Measurements from ENCODE around the gene NEURL1.

NEURL1 gene, protein sequence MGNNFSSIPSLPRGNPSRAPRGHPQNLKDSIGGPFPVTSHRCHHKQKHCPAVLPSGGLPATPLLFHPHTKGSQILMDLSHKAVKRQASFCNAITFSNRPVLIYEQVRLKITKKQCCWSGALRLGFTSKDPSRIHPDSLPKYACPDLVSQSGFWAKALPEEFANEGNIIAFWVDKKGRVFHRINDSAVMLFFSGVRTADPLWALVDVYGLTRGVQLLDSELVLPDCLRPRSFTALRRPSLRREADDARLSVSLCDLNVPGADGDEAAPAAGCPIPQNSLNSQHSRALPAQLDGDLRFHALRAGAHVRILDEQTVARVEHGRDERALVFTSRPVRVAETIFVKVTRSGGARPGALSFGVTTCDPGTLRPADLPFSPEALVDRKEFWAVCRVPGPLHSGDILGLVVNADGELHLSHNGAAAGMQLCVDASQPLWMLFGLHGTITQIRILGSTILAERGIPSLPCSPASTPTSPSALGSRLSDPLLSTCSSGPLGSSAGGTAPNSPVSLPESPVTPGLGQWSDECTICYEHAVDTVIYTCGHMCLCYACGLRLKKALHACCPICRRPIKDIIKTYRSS

DNA sequence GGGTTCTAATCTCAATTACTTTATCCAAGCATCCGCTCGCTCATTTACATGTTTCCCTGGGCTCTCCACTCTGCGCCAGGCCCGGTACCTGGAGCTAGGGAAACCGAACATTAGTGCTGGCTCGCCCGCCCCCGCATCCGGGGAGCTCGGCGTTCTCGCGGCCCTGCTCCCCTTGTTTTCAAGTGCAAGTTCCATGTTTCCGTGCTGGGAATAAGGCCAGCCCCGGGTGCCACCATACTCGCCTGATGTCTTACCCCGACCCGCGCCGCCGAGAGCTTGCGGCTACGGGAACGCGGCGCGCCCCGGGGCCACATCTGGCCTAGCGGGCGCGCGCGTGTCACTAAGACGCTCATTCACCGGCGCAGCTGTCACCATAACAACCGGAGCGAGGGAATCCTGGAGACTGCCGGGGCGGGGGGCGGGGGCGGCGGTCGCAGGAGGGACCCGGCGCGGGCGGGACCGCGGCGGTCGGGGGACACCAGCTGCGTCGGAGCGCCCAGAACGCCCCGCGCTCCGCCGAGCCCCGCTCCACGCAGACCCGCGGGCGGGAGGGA lies at the start of gene NEURL1:
NEURL1 (plus strand) TSS at position 344 of the 554 bp plus-strand sequence. CDS start 683 bp downstream, outside the sequence.
- no peak for DNase-seq (ENCODE audit: low read depth in 2 of 2)

DNA sequence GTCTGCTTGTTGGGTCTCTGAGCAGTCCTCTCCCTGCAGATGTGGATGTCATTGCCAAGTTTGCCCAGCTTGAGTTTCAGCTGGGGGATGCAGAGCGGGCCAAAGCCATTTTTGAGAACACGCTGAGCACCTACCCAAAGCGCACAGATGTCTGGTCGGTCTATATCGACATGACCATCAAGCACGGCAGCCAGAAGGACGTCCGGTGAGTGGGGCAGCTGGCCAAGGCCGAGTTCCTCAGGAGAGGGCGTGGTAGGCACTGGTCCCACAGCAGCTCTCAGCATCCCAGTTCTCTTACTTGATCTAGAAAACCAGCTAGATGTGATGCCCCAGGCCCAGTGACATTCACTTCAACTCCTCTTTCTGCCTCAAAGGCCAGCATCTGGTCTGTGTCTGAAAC lies 49.0 kb upstream of the NEURL1 start:
- no peak for DNase-seq (ENCODE audit: low read depth in 2 of 2)

DNA sequence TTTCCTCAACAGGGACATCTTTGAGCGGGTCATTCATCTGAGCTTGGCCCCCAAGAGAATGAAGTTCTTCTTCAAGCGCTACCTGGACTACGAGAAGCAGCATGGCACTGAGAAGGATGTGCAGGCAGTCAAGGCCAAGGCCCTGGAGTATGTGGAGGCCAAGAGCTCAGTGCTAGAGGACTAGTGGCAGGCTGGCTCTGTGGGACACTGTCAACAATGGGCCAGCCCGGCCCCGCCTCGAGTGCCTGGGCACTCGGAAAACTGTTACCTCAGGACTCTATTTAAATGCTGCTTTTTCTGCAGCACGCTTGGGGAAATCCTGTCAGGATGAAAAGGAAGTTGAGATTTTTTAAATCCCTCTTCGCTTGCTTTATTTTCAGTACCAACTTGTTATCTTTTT lies 48.1 kb upstream of the NEURL1 start:
- no peak for DNase-seq (ENCODE audit: low read depth in 2 of 2)

DNA sequence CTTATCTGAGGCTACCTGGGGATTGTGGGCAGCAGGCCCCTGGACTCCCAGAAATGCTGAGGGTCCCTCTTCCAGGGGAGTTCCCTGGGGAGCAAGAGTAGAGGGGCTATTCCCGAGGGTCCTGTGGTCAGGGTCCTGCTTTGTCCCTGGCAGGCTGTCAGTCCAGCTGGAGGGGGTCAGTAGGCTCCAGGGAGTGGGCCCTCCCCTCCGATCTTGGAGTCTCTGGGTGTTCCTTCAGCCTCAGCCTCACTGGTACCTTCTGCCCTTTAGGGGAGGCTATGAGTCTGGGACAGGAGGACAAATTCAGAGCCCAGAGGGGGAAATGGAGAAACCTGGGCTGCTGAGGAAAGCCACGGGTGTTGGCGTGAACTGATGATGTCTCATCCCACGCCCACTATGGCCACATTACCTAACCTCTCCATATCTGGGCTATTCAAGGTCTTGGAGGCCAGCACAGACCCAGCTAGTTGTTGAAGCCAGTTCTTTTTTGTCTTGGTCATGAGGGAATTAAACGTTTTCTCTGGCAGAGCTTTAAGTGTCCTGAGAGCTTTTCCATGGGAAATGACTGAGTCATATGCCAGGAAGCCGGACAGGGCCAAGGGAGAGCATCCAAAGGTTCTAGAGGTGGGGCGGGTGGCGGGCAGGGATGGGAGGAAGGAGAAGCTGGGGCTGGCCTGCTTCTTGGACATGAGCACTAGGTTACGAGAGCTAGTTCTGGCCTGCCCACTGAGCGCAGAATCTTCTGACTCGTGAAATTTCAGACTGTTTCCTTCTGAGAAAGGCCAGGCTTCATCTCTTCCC lies 47.5 kb upstream of the NEURL1 start:
- DNase-seq (ENCODE audit: low read depth in 2 of 2) = no peak

DNA sequence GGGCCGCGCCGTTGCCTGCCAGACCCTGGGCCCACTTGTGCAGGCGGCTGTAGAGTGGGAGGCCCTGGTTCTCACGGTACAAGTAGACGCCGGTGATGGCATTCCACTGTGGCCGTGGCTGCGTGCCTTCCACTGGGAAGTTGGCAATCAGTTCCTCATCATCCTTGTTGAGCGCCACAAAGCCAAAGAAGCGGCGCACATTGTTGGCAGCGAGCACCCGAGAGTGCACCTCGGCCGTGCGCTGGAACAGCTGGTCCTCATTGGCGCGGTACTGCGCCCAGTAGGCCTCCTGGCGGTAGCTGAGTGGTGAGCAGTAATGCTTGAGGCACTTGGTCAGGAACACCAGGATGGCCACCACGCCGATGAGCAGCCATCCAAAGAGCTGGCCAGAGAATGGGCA lies 46.3 kb upstream of the NEURL1 start:
- DNase-seq (ENCODE audit: low read depth in 2 of 2) = no peak

DNA sequence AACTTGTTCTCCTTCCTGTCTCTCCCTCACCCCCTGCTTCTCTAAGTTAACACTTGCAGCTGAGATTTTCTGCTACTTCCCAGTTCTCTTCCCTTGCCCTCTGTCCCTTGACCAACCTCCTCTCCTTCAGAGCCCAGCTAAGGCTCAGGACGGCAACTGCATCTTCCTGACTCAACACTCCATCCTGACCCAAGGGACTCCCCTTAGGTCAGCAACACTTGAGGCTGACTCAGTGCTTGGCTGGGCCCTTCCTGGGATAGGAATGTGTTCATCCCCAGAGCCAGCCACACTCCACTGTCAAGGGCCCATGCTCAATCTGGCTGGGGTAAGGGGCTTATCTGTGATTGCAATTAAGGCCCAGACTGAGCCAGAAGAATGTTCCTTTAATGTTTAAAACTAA lies 44.8 kb upstream of the NEURL1 start:
- DNase-seq (ENCODE audit: low read depth in 2 of 2) = no peak

DNA sequence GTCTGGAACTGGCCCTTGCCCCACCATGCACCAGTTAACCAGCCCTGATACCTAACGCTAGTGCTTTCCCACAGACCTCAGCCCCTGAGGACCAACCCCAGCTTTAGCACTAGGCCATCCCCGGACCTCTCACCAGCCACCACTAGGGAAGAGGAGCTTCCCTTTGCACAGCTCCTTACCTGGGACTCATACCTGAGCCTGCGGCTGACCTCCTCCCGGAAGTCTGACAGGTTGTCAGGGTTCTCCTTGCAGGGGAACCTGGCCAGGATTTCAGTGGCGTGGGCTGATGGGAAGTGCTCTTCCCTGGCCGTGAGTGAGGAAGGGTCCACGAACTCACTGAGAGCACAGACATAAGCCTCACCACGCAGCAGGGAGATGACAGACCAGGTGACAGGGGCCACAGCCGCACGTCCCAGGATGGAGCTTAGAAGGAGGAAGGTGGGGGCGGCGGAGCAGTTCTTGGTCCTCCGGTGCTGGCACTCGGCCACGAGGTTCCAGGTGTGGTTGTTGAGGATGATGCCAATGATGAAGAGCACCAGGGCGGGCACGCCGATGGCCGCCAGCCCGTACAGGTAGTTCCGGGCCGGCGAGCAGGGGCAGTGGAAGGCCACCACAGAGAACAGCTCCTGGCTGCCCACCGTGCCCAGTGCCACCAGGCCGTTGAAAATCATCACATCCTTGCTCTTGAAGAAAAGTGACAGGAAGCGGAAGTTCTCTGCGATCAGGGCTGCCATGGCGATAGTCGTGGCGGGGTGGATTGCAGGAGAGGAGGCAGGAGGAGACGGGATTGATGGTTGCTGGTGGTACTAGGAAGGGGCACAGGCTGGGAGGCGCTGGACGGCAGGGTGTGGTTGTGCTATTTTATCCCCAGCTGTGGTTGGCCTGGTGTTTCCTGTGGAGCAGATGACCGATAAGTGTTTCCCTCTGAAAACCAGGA lies 44.0 kb upstream of the NEURL1 start:
- no peak for DNase-seq (ENCODE audit: low read depth in 2 of 2)

DNA sequence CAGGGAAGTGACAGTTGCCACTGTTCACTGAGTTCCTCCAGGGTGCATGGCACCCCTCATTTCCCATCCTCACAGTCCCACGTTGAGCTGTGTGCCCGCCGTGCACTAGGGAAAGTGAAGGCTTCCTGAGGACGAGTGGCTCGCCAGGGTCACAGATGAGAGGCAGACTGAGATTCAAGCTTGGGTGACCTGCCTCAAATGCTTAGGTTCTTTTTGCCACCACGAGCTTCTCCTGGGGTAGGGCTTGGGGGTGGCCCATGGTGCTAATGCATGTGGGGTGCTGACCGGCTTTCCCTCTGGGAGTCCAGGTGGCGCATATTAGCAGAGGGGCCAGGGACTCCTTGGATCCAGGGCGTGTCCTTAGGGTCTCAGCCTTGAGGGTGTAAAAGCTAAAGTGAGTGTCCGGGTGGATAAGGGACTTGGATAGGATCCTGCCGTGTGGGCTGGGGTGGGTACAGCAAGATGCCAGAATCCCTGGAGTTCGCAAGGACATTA lies 43.3 kb upstream of the NEURL1 start:
- DNase-seq (ENCODE audit: low read depth in 2 of 2) = no peak

DNA sequence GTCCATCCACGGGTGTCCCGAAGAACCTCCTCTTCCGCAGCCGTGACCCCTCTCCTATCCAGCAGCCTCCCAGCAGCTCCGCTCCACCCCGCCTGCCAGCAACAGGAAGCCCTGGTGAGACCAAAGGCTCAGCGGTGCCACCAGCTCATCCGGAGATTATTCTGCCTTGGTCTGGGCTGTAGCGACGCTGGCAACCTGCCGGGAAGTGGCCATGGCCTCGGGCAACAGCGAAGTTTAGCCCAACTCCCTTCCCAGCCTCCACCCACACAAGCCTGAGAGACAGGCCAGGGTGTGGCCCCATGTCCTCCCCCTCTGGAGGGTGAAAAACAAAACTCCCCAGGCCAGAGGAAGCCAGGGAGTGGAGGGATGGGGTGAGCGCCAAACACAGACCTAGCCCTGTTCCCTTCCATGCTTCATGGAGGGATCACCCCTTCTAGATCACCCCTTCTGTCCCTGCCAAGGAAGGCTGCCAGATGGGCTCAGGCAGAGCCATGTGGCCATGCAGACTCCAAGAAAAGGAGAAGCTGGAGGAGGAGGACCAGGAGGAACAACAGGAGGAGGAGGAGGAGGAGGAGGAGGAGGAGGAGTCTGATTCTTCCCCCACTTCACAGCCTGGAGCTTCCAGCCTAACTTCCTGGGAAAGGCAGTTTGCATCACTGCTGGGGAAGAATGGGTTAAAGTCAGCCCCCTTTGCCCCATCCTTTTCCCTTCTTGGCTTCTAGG lies 42.3 kb upstream of the NEURL1 start:
- DNase-seq (ENCODE audit: low read depth in 2 of 2) = peak in 1 of 2 donors; percentile 22

DNA sequence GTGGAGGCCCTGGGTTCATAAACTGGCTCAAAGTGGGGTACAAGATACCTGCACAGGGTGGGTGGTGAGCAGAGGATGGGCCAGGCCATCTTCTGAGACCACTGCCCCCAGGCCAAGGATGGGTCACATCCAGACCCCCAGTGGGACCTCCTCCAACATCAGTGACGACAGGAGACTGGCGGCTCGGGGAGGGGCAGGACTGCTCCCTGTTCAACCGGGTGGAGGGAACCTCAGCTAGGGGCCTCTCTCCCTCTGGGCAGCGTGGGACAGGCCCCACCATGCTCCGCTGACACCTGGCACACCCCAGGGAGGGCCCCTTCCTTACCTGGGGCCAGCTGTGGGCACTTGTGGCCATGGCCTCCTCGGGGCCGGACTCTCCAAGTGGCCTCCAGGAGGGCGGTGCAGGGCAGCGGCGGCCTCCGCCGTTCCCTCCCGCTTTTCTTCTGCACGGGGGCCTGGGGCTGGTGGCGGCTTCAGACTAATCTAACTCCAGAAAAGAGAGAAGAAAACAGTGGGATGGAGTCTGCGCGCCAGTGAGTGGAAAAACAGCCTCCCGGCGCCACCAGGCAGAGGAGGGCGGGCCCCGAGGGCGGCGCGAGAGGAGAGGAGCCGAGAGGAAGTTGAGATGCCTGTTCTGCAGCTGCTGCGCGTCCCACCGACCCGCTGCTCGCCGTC lies 41.5 kb upstream of the NEURL1 start, which contains the start of gene CALHM2:
CALHM2 (minus strand) TSS at position 540 of the 675 bp plus-strand sequence. CDS start 2,429 bp downstream, outside the sequence.
- DNase-seq (ENCODE audit: low read depth in 2 of 2) = peak; percentile 50 to 51

DNA sequence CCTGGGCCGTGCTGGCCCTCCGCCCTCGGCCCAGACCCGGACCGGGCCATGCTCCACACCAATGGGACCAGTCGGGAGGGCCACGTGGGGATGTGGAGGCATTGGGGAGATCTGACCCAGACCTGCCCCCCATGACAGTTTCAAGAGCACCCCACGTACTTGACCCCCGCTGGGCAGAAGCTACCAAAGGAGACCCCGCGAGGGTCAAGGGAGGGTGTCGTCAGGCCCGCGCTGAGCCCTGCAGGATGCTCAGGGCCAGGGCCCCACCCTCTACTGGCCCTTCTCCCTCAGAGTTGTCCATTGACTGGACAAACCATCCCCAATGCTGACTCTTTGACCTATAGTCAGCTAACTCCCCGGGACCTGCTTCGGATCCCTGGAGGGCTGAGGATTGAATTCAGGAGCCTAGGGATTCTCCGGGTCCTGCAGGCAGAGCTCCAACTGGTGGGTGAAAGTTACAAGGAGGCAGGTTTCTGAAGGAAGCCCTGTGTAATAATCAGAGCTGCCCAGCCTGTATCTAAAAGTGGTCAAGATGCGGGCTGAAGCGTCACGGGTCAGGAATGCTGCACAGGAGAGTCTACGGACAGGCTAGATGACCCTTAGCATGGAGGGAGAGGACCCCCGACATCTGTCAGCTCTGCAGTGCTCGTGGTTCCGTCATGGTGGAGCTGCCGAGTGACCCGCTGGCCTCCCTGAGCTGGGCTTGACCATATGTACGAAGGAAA lies 40.8 kb upstream of the NEURL1 start:
- no peak for DNase-seq (ENCODE audit: low read depth in 2 of 2)

DNA sequence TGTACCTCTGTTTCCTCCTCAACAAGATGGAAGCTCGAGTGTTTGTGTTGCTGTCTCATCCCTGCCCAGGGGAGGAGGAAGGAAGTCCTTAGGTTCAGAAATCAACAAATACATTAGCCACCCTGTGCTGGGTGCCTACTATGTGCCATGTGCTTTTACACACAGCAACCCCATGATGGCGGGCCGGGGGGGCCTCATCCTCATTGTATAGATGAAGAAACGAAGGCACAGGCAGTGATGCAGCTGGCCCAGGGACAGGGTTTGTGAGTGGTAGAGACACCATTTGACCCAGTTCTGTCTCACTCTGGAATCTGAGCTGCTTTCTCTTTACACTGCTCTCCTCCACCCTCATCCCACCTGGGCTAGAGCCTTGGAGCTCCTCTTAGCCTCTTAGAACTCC lies 39.5 kb upstream of the NEURL1 start:
- DNase-seq (ENCODE audit: low read depth in 2 of 2) = no peak

DNA sequence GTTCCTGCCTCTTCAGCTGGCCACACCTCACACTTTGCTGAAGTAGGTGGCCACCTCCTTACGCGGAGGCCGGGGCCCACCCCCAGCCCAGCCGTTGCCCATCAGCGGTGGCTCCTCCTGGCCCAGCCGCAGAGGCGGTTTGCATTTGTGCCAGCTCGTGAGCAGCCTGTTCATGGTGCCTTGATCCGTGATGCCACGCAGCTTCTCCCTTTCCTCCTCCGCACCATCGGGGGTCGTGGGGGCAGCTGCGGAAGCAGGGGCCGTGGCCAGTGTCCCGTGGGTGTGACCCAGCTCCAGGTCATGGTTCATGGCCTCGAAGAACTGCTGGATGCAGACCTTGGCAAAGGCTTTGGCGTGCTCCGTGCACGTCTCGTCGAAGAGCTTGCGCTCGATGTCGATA lies 38.3 kb upstream of the NEURL1 start:
- no peak for DNase-seq (ENCODE audit: low read depth in 2 of 2)

DNA sequence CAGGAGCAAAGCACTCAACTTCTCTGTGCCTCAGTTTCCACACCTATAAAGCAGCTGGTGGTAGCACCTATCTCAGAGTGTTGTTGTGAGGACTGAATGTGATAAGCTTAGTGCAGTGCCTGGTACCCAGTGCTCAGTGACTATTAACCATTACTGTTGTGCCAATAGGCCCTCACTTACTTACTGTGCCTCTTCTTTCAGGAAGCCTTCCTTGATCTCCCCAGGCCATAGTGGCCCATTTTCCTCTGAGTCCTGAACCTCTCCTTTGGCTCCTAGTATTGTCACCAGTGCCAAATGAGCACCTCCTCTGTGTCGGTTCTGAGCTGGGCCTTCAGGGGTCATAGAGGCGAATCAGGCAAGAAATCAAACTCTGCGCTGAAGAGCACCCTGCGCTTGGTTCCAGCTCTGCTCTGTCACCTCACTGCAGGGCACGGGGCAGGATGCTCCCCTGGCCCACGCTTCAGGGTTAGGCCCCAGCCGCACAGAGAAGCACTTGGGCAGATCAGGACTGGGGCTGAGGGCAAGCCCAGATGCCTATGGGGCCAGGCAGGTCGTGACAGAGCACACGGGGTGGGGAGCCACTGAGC lies 37.3 kb upstream of the NEURL1 start:
- no peak for DNase-seq (ENCODE audit: low read depth in 2 of 2)

DNA sequence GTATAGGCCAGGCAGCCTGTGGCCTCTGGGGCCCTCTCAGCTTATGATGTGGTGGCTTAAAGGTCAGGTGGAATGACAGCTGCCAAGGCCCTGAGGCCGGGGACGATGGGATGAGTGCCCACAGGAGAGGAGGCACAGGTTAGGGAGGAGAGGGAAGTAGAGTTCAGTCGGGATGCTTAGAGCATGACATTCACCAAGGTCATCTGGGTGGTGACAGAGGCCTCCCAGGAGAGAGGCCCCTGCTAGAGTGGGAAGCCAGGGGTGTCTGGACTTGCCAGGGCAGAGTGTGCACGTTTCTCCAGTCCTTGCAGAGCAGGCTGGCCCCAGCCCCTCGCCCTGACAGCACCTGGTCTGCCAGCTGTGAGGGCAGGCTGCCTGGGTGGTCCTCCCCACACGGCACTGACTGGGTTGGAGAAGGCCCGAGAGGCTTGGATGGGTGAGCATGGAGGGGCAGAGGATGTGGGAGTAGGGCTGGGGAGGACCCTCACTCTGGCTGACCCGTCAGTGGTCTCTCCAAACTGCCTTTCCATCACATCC lies 36.3 kb upstream of the NEURL1 start:
- no peak for DNase-seq (ENCODE audit: low read depth in 2 of 2)

DNA sequence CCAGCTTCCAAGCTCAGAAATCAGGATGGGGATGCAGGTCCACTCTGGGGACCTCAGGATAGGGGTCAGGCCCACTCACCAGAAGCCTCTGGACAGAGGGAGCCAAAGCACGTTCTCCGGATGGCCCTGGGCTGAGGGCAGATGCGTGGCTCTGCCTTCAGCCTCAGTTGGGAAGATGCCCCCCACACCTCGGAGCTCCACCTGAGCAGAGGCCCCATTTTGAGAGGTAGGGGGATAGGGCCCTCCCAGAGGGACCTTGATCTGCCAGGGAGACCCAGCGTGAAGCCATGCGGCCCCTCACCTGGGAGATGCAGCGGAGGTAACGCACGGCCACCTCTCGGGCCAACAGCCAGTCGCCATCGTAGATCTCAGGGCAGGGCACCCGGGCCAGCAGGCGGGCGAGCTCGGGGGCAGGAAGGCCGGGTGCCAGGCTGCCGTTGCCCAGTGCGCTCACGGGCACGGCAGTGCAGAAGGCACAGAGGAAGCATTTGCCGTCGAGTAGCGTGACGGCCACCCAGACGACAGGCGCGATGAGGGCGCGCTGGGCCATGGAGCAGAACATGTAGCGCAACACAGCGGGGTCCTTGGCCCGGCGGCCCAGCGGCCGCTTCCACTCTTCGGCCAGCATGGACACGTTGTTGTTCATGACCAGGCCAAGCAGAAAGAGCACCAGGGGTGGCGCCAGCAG lies 35.5 kb upstream of the NEURL1 start:
- no peak for DNase-seq (ENCODE audit: low read depth in 2 of 2)

DNA sequence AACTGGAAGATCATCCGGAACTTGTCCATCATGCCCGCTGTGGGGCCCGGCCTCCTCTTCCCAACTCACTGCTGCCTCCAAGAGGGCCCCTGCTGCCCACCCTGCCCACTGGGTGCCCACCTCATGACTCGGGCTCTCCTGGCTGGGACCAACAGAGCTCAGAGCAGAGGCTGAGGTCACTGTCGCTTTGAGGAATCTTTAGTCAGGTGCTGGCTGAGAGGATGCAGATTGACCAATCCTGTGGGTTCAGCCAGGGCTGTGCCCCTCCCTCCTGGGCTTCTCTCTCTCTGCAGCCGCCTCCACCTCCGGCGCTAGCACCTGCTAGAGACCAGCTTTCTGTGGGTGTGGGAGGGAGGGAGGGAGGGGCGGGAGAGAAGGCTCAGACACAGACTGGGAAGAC lies 34.8 kb upstream of the NEURL1 start, which contains the start of gene CALHM1:
CALHM1 (minus strand) TSS at position 181 of the 400 bp plus-strand sequence; CDS start at position 32, 149 bp downstream.
- no peak for DNase-seq (ENCODE audit: low read depth in 2 of 2)

DNA sequence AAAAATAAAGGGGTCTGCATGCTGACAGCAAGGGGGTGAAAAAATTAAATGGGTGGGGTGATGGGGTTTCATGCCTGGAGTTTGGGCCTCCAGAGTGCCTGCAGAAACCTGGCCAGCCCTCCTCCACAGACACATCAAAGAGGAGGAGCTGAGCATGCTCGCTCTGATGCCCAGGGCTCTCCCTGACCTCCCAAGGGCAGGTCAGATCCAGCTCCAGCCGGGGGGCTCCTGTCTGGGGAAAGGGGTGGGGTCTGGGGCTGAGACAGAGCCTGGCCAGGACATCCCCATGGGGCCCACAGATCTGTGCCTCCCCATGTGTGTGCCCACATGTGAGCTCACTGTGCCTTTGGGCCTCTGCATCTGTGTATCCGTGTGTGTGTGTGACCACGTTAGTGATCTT lies 33.9 kb upstream of the NEURL1 start:
- no peak for DNase-seq (ENCODE audit: low read depth in 2 of 2)

Data from stimulated activated CD8-positive, alpha-beta memory T cell treated with anti-CD3 and anti-CD28 coated beads, Interleukin-2, amount 100 ng/mL, for 48 hours (primary cell).